ENCODE measurements around the gene FBP1.

The FBP1 gene

DNA sequence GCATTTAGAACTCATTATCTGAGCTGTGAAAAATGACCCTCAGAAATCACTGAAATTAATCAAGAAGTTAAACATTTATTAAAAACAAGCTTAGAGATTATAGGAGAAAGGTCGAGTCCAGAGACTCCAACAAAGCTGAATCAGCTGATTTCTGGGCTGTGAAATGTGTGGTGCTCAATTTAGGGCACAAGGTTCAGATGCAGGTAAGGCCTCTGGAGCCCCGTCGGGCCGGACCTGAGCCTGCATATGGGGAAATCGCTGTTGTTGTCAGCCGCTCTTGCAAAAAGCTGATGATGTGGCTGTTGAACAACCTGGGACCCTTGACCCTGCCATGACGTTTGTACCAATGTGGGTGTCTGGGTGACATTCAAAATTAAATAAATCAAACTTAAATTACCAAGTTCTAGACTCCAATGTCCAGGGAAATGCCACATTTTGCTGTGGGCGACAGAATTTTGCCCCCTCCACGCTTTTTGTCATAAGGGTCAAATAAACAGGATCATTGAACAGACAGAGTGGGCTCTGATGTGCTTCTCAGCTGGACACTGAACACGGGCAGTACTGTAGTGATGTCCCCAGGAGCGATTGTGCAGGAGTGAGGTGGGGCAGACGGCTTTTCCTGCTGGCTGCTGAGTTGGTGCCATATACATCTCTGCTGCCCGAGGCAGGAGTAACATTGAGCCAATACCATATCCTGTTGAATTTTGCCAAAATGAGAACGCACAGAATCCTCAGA is 27.2 kb upstream of the FBP1 start:
- no peak for TF ChIP-seq SUZ12 (IDR thresholded peaks at IDR 0.05; ENCODE audit: extremely low read depth, insufficient read depth, insufficient read length)
- no peak for TF ChIP-seq ZNF274 (IDR thresholded peaks at IDR 0.05; ENCODE audit: low read depth, low read length)
- TF ChIP-seq YY1 (IDR thresholded peaks at IDR 0.05; ENCODE audit: insufficient read depth, insufficient read length): no peak
- H3K4me3 ChIP-seq (ENCODE audit: insufficient read length, low read depth): no peak overlapping the region
- DNase-seq (ENCODE audit: low read depth, low spot score): no peak
- peaks cover 2% of the 10 kb centered on the region for H3K4me1 ChIP-seq (ENCODE audit: insufficient read depth, insufficient read length)
- H3K27me3 ChIP-seq (ENCODE audit: insufficient read depth, insufficient read length): no peaks in the 10 kb centered on the region
- no peak overlapping the region for H3K9ac ChIP-seq (ENCODE audit: insufficient read length, low read depth)
- no peaks in the 10 kb centered on the region for H3K9me3 ChIP-seq (ENCODE audit: insufficient read depth, low read length)
- H3K36me3 ChIP-seq (ENCODE audit: insufficient read depth, insufficient read length, low read length): no peaks in the 10 kb centered on the region

GRCh38 chr9:94665613-94666012 is 26.3 kb upstream of the FBP1 start:
- DNase-seq (ENCODE audit: low read depth, low spot score): no peak
- TF ChIP-seq SUZ12 (IDR thresholded peaks at IDR 0.05; ENCODE audit: extremely low read depth, insufficient read depth, insufficient read length) (no peak), ZNF274 (IDR thresholded peaks at IDR 0.05; ENCODE audit: low read depth, low read length) (no peak), YY1 (IDR thresholded peaks at IDR 0.05; ENCODE audit: insufficient read depth, insufficient read length) (no peak)
- Histone ChIP-seq H3K9ac (ENCODE audit: insufficient read length, low read depth) (no peak overlapping the region), H3K36me3 (ENCODE audit: insufficient read depth, insufficient read length, low read length) (no peaks in the 10 kb centered on the region), H3K9me3 (ENCODE audit: insufficient read depth, low read length) (no peaks in the 10 kb centered on the region), H3K4me3 (ENCODE audit: insufficient read length, low read depth) (no peak overlapping the region), H3K27me3 (ENCODE audit: insufficient read depth, insufficient read length) (no peaks in the 10 kb centered on the region), H3K4me1 (ENCODE audit: insufficient read depth, insufficient read length) (peaks cover 2% of the 10 kb centered on the region)

DNA sequence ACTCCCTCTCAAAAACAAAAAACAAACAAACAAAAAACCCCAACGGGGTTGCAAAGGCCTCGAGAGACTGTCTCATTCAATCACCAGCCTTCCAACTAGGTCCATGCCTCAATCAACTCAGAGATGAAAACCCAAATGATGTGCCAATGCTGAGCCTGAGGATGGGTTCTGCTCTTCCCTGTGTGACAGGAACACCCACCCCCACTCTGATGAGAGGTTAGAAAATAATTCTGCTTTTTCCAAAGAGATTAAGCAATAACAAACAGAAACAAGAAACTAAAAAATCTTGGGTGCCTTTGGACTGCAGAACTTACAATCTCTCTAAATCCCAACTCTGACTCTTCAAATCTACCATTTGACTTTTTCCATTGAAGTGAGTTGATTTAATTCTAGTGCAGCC is 25.5 kb upstream of the FBP1 start:
- no peak for DNase-seq (ENCODE audit: low read depth, low spot score)
- no peaks in the 10 kb centered on the region for H3K9me3 ChIP-seq (ENCODE audit: insufficient read depth, low read length)
- no peak overlapping the region for H3K4me3 ChIP-seq (ENCODE audit: insufficient read length, low read depth)
- peaks cover 2% of the 10 kb centered on the region for H3K4me1 ChIP-seq (ENCODE audit: insufficient read depth, insufficient read length)
- H3K9ac ChIP-seq (ENCODE audit: insufficient read length, low read depth): no peak overlapping the region
- no peaks in the 10 kb centered on the region for H3K27me3 ChIP-seq (ENCODE audit: insufficient read depth, insufficient read length)
- H3K36me3 ChIP-seq (ENCODE audit: insufficient read depth, insufficient read length, low read length): no peaks in the 10 kb centered on the region
- TF ChIP-seq ZNF274 (IDR thresholded peaks at IDR 0.05; ENCODE audit: low read depth, low read length) (no peak), SUZ12 (IDR thresholded peaks at IDR 0.05; ENCODE audit: extremely low read depth, insufficient read depth, insufficient read length) (no peak), YY1 (IDR thresholded peaks at IDR 0.05; ENCODE audit: insufficient read depth, insufficient read length) (no peak)

GRCh38 chr9:94663640-94664039 is 24.3 kb upstream of the FBP1 start:
- H3K27me3 ChIP-seq (ENCODE audit: insufficient read depth, insufficient read length): no peaks in the 10 kb centered on the region
- H3K9me3 ChIP-seq (ENCODE audit: insufficient read depth, low read length): no peaks in the 10 kb centered on the region
- H3K36me3 ChIP-seq (ENCODE audit: insufficient read depth, insufficient read length, low read length): no peaks in the 10 kb centered on the region
- no peak overlapping the region for H3K4me3 ChIP-seq (ENCODE audit: insufficient read length, low read depth)
- H3K9ac ChIP-seq (ENCODE audit: insufficient read length, low read depth): no peak overlapping the region
- TF ChIP-seq ZNF274 (IDR thresholded peaks at IDR 0.05; ENCODE audit: low read depth, low read length) (no peak), SUZ12 (IDR thresholded peaks at IDR 0.05; ENCODE audit: extremely low read depth, insufficient read depth, insufficient read length) (no peak), YY1 (IDR thresholded peaks at IDR 0.05; ENCODE audit: insufficient read depth, insufficient read length) (no peak)
- H3K4me1 ChIP-seq (ENCODE audit: insufficient read depth, insufficient read length): no peaks in the 10 kb centered on the region
- no peak for DNase-seq (ENCODE audit: low read depth, low spot score)

GRCh38 chr9:94663140-94663539 is 23.8 kb upstream of the FBP1 start:
- Histone ChIP-seq H3K9ac (ENCODE audit: insufficient read length, low read depth) (no peak overlapping the region), H3K36me3 (ENCODE audit: insufficient read depth, insufficient read length, low read length) (no peaks in the 10 kb centered on the region), H3K27me3 (ENCODE audit: insufficient read depth, insufficient read length) (no peaks in the 10 kb centered on the region), H3K4me3 (ENCODE audit: insufficient read length, low read depth) (no peak overlapping the region), H3K4me1 (ENCODE audit: insufficient read depth, insufficient read length) (no peaks in the 10 kb centered on the region), H3K9me3 (ENCODE audit: insufficient read depth, low read length) (no peaks in the 10 kb centered on the region)
- TF ChIP-seq YY1 (IDR thresholded peaks at IDR 0.05; ENCODE audit: insufficient read depth, insufficient read length) (no peak), SUZ12 (IDR thresholded peaks at IDR 0.05; ENCODE audit: extremely low read depth, insufficient read depth, insufficient read length) (no peak), ZNF274 (IDR thresholded peaks at IDR 0.05; ENCODE audit: low read depth, low read length) (no peak)
- no peak for DNase-seq (ENCODE audit: low read depth, low spot score)

DNA sequence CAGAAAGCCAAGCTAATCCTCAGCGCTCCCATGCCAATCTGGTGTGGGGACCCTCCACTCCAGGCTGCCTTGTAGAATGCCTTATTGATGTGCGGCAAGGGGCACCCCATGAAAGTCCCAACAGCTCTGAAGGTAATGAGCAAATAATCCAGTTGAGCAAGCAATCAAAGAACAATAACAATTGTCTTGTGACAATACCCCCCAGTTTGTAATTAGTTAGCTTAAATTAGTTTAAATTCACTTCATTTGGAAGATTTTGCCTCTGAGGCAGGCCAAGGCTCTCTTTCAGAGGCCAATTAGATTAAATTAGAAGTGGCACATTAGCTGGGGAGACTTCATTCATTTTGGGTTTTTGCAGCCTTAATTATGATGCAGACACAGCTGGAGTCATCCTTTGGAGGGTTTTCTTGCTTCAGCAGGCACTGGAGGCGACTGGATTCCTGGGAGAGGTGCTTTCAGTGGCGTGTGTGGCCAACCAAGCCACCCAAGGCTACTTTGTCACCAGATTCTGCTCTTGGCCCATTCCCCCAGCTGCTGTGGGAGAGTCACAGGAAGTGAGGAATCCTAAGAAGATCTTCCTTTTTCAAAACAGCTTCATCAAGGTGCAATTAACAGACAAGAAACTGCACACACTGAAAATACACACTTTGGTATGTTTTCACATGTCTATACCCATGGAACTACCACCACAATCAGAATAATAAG is 17.9 kb upstream of the FBP1 start:
- H3K36me3 ChIP-seq (ENCODE audit: insufficient read depth, insufficient read length, low read length): no peaks in the 10 kb centered on the region
- no peak overlapping the region for H3K4me3 ChIP-seq (ENCODE audit: insufficient read length, low read depth)
- TF ChIP-seq ZNF274 (IDR thresholded peaks at IDR 0.05; ENCODE audit: low read depth, low read length) (no peak), YY1 (IDR thresholded peaks at IDR 0.05; ENCODE audit: insufficient read depth, insufficient read length) (no peak), SUZ12 (IDR thresholded peaks at IDR 0.05; ENCODE audit: extremely low read depth, insufficient read depth, insufficient read length) (no peak)
- no peak for DNase-seq (ENCODE audit: low read depth, low spot score)
- H3K27me3 ChIP-seq (ENCODE audit: insufficient read depth, insufficient read length): peaks cover 3% of the 10 kb centered on the region
- no peak overlapping the region for H3K9ac ChIP-seq (ENCODE audit: insufficient read length, low read depth)
- H3K9me3 ChIP-seq (ENCODE audit: insufficient read depth, low read length): no peaks in the 10 kb centered on the region
- no peaks in the 10 kb centered on the region for H3K4me1 ChIP-seq (ENCODE audit: insufficient read depth, insufficient read length)

DNA sequence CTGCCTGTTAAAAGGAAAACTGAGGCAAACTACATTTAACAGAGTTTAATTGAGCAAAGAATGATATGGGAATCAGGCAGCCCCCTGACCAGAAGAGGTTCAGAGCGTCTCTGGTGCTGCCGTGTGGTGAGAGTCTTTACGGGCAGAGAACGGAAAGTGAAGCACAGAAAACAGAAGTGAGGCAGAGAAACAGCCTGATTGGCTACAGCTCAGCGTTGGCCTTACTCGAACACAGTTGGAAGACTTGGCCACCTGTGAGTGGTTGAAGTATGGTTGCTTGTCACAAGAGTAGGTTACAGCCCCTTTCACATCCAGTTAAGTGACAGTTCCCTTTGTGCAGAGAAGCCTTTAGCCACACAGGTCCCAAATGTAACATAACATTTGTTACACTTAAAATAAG is 16.9 kb upstream of the FBP1 start:
- no peaks in the 10 kb centered on the region for H3K36me3 ChIP-seq (ENCODE audit: insufficient read depth, insufficient read length, low read length)
- H3K4me3 ChIP-seq (ENCODE audit: insufficient read length, low read depth): no peak overlapping the region
- H3K4me1 ChIP-seq (ENCODE audit: insufficient read depth, insufficient read length): no peaks in the 10 kb centered on the region
- no peak for DNase-seq (ENCODE audit: low read depth, low spot score)
- no peaks in the 10 kb centered on the region for H3K9me3 ChIP-seq (ENCODE audit: insufficient read depth, low read length)
- H3K27me3 ChIP-seq (ENCODE audit: insufficient read depth, insufficient read length): peaks cover 3% of the 10 kb centered on the region
- TF ChIP-seq YY1 (IDR thresholded peaks at IDR 0.05; ENCODE audit: insufficient read depth, insufficient read length) (no peak), ZNF274 (IDR thresholded peaks at IDR 0.05; ENCODE audit: low read depth, low read length) (no peak), SUZ12 (IDR thresholded peaks at IDR 0.05; ENCODE audit: extremely low read depth, insufficient read depth, insufficient read length) (no peak)
- H3K9ac ChIP-seq (ENCODE audit: insufficient read length, low read depth): no peak overlapping the region

Data from NT2/D1 (cell line).